ENCODE measurements around the gene WDR26.

WDR26 gene

GRCh38 chr1:224432672-224433040 is 1.9 kb downstream of the WDR26 start:
- Histone ChIP-seq H3K4me3 (ENCODE audit: low read length in 2 of 2) (peak overlapping the region; percentile 94 to 100), H2BK15ac (ENCODE audit: low read length) (no peak overlapping the region), H3K9ac (ENCODE audit: low read depth, low read length, poor library complexity) (no peak overlapping the region), H4K8ac (ENCODE audit: low read depth, low read length) (no peak overlapping the region), H3K4me2 (ENCODE audit: insufficient read depth, low read length, poor library complexity, severe bottlenecking) (peak overlapping the region; percentile 88), H3K36me3 (replicated peaks in 1 of 2; ENCODE audit: control insufficient read depth in 2 of 2, insufficient read depth in 2 of 2, low read length in 2 of 2) (peaks cover 3 to 41% of the 10 kb centered on the region in 2 donors), H3K18ac (ENCODE audit: low read length) (no peak overlapping the region), H3K14ac (ENCODE audit: low read length) (no peak overlapping the region), H3K27me3 (ENCODE audit: control insufficient read depth in 3 of 3, insufficient read depth in 3 of 3, low read depth in 1 of 3, low read length in 3 of 3) (no peaks in the 10 kb centered on the region), H2BK120ac (ENCODE audit: low read depth, low read length) (no peak overlapping the region), H3K4ac (ENCODE audit: low read length) (no peak overlapping the region), H3K79me1 (ENCODE audit: low read depth, low read length) (peaks cover 5% of the 10 kb centered on the region), H4K91ac (ENCODE audit: low read depth, low read length, poor library complexity) (no peak overlapping the region), H2BK5ac (ENCODE audit: low read length) (no peak overlapping the region), H2AK5ac (ENCODE audit: low read depth, low read length) (no peak overlapping the region), H3K4me1 (ENCODE audit: control insufficient read depth in 2 of 2, insufficient read depth in 1 of 2, low read depth in 1 of 2, low read length in 2 of 2) (peaks cover 10 to 17% of the 10 kb centered on the region in 2 donors), H2AFZ (ENCODE audit: low read length) (no peak overlapping the region), H3K9me3 (replicated peaks in 1 of 2; ENCODE audit: control insufficient read depth in 2 of 2, insufficient read depth in 1 of 2, low read depth in 1 of 2, low read length in 2 of 2) (no peaks in the 10 kb centered on the region), H3K23ac (ENCODE audit: low read depth, low read length, poor library complexity) (no peak overlapping the region), H2BK12ac (ENCODE audit: low read length) (no peak overlapping the region), H3K27ac (replicated peaks; ENCODE audit: low read length) (no peak overlapping the region)
- no CpG with 5 or more reads among the region's 6 CpGs for WGBS, 2 donors (ENCODE audit: extremely low coverage in 2 of 2, insufficient read length in 2 of 2, insufficient replicate concordance in 1 of 2)
- no peak for DNase-seq (ENCODE audit: low spot score)

- Histone ChIP-seq H2BK5ac (ENCODE audit: low read length) (no peak overlapping the region), H3K4me2 (ENCODE audit: insufficient read depth, low read length, poor library complexity, severe bottlenecking) (no peak overlapping the region), H3K27me3 (ENCODE audit: control insufficient read depth in 3 of 3, insufficient read depth in 3 of 3, low read depth in 1 of 3, low read length in 3 of 3) (no peaks in the 10 kb centered on the region), H3K4ac (ENCODE audit: low read length) (no peak overlapping the region), H3K27ac (replicated peaks; ENCODE audit: low read length) (no peak overlapping the region), H3K4me1 (ENCODE audit: control insufficient read depth in 2 of 2, insufficient read depth in 1 of 2, low read depth in 1 of 2, low read length in 2 of 2) (peaks cover 10 to 17% of the 10 kb centered on the region in 2 donors), H3K9me3 (replicated peaks in 1 of 2; ENCODE audit: control insufficient read depth in 2 of 2, insufficient read depth in 1 of 2, low read depth in 1 of 2, low read length in 2 of 2) (no peaks in the 10 kb centered on the region), H3K23ac (ENCODE audit: low read depth, low read length, poor library complexity) (no peak overlapping the region), H2AFZ (ENCODE audit: low read length) (no peak overlapping the region), H2BK12ac (ENCODE audit: low read length) (no peak overlapping the region), H3K18ac (ENCODE audit: low read length) (no peak overlapping the region), H4K91ac (ENCODE audit: low read depth, low read length, poor library complexity) (no peak overlapping the region), H2AK5ac (ENCODE audit: low read depth, low read length) (no peak overlapping the region), H2BK120ac (ENCODE audit: low read depth, low read length) (no peak overlapping the region), H3K14ac (ENCODE audit: low read length) (no peak overlapping the region), H3K4me3 (ENCODE audit: low read length in 2 of 2) (peak overlapping the region in 1 of 2 donors; percentile 100), H3K9ac (ENCODE audit: low read depth, low read length, poor library complexity) (no peak overlapping the region), H2BK15ac (ENCODE audit: low read length) (no peak overlapping the region), H3K36me3 (replicated peaks in 1 of 2; ENCODE audit: control insufficient read depth in 2 of 2, insufficient read depth in 2 of 2, low read length in 2 of 2) (peaks cover 3 to 46% of the 10 kb centered on the region in 2 donors), H4K8ac (ENCODE audit: low read depth, low read length) (no peak overlapping the region), H3K79me1 (ENCODE audit: low read depth, low read length) (peaks cover 5% of the 10 kb centered on the region)
- WGBS, 2 donors (ENCODE audit: extremely low coverage in 2 of 2, insufficient read length in 2 of 2, insufficient replicate concordance in 1 of 2) = no CpG with 5 or more reads among the region's 2 CpGs
- no peak for DNase-seq (ENCODE audit: low spot score)
Observed at GRCh38 chr1:224432146-224432545, 2.5 kb downstream of the WDR26 start.

DNA sequence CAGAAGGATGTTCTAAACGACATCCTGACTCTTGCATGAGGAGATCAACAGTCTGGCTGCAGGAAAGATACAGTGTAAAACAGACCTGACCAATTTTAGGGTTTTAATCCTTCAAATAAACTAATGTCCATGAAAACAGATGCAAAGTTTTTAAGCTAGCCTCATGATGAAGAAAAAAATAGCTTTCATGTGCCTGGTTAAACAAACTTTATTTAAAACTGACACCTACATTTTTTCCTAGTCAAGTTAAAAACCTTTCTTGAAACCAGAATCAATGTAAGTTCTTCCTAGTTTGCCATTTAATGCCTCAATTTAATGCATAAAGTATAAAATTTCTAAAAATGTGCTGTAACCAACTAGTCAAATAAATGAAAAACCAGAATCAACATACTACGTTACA is 2.9 kb downstream of the WDR26 start:
- no peak overlapping the region for H3K27ac ChIP-seq (replicated peaks; ENCODE audit: low read length)
- H3K4me1 ChIP-seq (ENCODE audit: control insufficient read depth in 2 of 2, insufficient read depth in 1 of 2, low read depth in 1 of 2, low read length in 2 of 2) = peaks cover 10 to 17% of the 10 kb centered on the region in 2 donors
- WGBS, 2 donors (ENCODE audit: extremely low coverage in 2 of 2, insufficient read length in 2 of 2, insufficient replicate concordance in 1 of 2) = no CpG with 5 or more reads among the region's 2 CpGs
- H3K14ac ChIP-seq (ENCODE audit: low read length) = no peak overlapping the region
- H2BK12ac ChIP-seq (ENCODE audit: low read length) = no peak overlapping the region
- H2BK120ac ChIP-seq (ENCODE audit: low read depth, low read length) = no peak overlapping the region
- H3K18ac ChIP-seq (ENCODE audit: low read length) = no peak overlapping the region
- H2AFZ ChIP-seq (ENCODE audit: low read length) = no peak overlapping the region
- H3K9ac ChIP-seq (ENCODE audit: low read depth, low read length, poor library complexity) = no peak overlapping the region
- H3K4me3 ChIP-seq (ENCODE audit: low read length in 2 of 2) = peak overlapping the region in 1 of 2 donors; percentile 18
- no peaks in the 10 kb centered on the region for H3K9me3 ChIP-seq (replicated peaks in 1 of 2; ENCODE audit: control insufficient read depth in 2 of 2, insufficient read depth in 1 of 2, low read depth in 1 of 2, low read length in 2 of 2)
- H3K23ac ChIP-seq (ENCODE audit: low read depth, low read length, poor library complexity) = no peak overlapping the region
- H3K4me2 ChIP-seq (ENCODE audit: insufficient read depth, low read length, poor library complexity, severe bottlenecking) = no peak overlapping the region
- DNase-seq (ENCODE audit: low spot score) = no peak
- peaks cover 3 to 50% of the 10 kb centered on the region in 2 donors for H3K36me3 ChIP-seq (replicated peaks in 1 of 2; ENCODE audit: control insufficient read depth in 2 of 2, insufficient read depth in 2 of 2, low read length in 2 of 2)
- H3K79me1 ChIP-seq (ENCODE audit: low read depth, low read length) = peaks cover 5% of the 10 kb centered on the region
- H2BK15ac ChIP-seq (ENCODE audit: low read length) = no peak overlapping the region
- H3K27me3 ChIP-seq (ENCODE audit: control insufficient read depth in 3 of 3, insufficient read depth in 3 of 3, low read depth in 1 of 3, low read length in 3 of 3) = no peaks in the 10 kb centered on the region
- H3K4ac ChIP-seq (ENCODE audit: low read length) = no peak overlapping the region
- H4K91ac ChIP-seq (ENCODE audit: low read depth, low read length, poor library complexity) = no peak overlapping the region
- no peak overlapping the region for H2AK5ac ChIP-seq (ENCODE audit: low read depth, low read length)
- H2BK5ac ChIP-seq (ENCODE audit: low read length) = no peak overlapping the region
- H4K8ac ChIP-seq (ENCODE audit: low read depth, low read length) = no peak overlapping the region

DNA sequence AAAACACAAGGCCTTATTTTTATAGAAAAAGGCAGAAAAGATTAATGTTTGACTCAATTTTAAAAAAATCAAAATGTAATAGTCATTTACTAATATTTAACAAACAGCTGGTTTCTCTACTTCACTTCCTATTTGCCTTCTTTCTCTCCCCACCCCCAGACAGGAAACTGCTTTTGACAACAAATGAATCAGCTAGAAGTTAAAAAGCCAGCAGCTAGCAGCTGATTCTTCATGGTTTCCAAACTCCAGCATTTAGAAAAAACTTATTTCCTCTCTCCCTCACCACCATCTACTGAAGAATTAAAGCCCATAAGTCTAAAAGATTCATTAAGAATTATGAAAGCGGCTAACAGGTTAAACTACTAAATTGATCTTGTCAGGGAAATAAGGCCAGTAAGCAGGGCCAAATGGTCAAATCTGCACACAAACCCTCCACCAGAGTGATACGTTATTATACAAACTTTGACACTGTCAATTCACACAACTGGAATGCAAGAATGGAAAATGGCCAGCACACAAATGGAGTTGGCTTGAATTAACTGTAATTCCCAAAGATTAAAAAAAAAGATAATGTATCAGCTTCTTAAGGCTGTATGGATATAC is 4.0 kb downstream of the WDR26 start:
- H4K8ac ChIP-seq (ENCODE audit: low read depth, low read length) = no peak overlapping the region
- no peak overlapping the region for H3K14ac ChIP-seq (ENCODE audit: low read length)
- H3K36me3 ChIP-seq (replicated peaks in 1 of 2; ENCODE audit: control insufficient read depth in 2 of 2, insufficient read depth in 2 of 2, low read length in 2 of 2) = peaks cover 3 to 60% of the 10 kb centered on the region in 2 donors
- H3K4ac ChIP-seq (ENCODE audit: low read length) = no peak overlapping the region
- H3K9me3 ChIP-seq (replicated peaks in 1 of 2; ENCODE audit: control insufficient read depth in 2 of 2, insufficient read depth in 1 of 2, low read depth in 1 of 2, low read length in 2 of 2) = no peaks in the 10 kb centered on the region
- H2BK5ac ChIP-seq (ENCODE audit: low read length) = no peak overlapping the region
- H2BK120ac ChIP-seq (ENCODE audit: low read depth, low read length) = no peak overlapping the region
- no peak overlapping the region for H3K4me2 ChIP-seq (ENCODE audit: insufficient read depth, low read length, poor library complexity, severe bottlenecking)
- no CpG with 5 or more reads among the region's 2 CpGs for WGBS, 2 donors (ENCODE audit: extremely low coverage in 2 of 2, insufficient read length in 2 of 2, insufficient replicate concordance in 1 of 2)
- no peak overlapping the region for H3K27ac ChIP-seq (replicated peaks; ENCODE audit: low read length)
- H2BK15ac ChIP-seq (ENCODE audit: low read length) = no peak overlapping the region
- DNase-seq (ENCODE audit: low spot score) = no peak
- no peak overlapping the region for H3K23ac ChIP-seq (ENCODE audit: low read depth, low read length, poor library complexity)
- no peak overlapping the region for H4K91ac ChIP-seq (ENCODE audit: low read depth, low read length, poor library complexity)
- H3K9ac ChIP-seq (ENCODE audit: low read depth, low read length, poor library complexity) = no peak overlapping the region
- peaks cover 5% of the 10 kb centered on the region for H3K79me1 ChIP-seq (ENCODE audit: low read depth, low read length)
- no peak overlapping the region for H3K4me3 ChIP-seq (ENCODE audit: low read length in 2 of 2)
- H2BK12ac ChIP-seq (ENCODE audit: low read length) = no peak overlapping the region
- H2AFZ ChIP-seq (ENCODE audit: low read length) = no peak overlapping the region
- H3K4me1 ChIP-seq (ENCODE audit: control insufficient read depth in 2 of 2, insufficient read depth in 1 of 2, low read depth in 1 of 2, low read length in 2 of 2) = peaks cover 10 to 17% of the 10 kb centered on the region in 2 donors
- H3K27me3 ChIP-seq (ENCODE audit: control insufficient read depth in 3 of 3, insufficient read depth in 3 of 3, low read depth in 1 of 3, low read length in 3 of 3) = no peaks in the 10 kb centered on the region
- no peak overlapping the region for H2AK5ac ChIP-seq (ENCODE audit: low read depth, low read length)
- no peak overlapping the region for H3K18ac ChIP-seq (ENCODE audit: low read length)

Data from neuronal stem cell (in vitro differentiated cells).